Testis (tissue), 3 donors: ENCODE results near the gene FBXL14. TPM values are rescaled to one million over a fixed set of nuclear protein-coding genes. Genes with fewer than 3 reads are reported as not detected.

Source experiments
- DNase-seq: peaks from one replicate; pipeline ENCODE4 v3.0.0-alpha.2; 2019
- H3K27ac ChIP-seq, 2 donors: fragments of 200-600 bp; sonication (generic); one replicate each; pipeline ENCODE4 v1.5.1; 2019
- H3K27me3 ChIP-seq: fragments of 200-600 bp; sonication (generic); one replicate; pipeline ENCODE4 v1.5.1; 2019
- H3K36me3 ChIP-seq: fragments of 200-600 bp; sonication (generic); one replicate; pipeline ENCODE4 v1.5.1; 2017; ENCODE audit warnings: low read depth; ENCODE audit errors: missing control alignments
- H3K4me1 ChIP-seq: fragments of 200-600 bp; sonication (generic); one replicate; pipeline ENCODE4 v1.5.1; 2019
- H3K4me3 ChIP-seq, 2 donors: fragments of 200-600 bp; sonication (generic); one replicate each; pipeline ENCODE4 v1.5.1; 2017 to 2019
- H3K9me3 ChIP-seq: fragments of 200-600 bp; sonication (generic); one replicate; pipeline ENCODE4 v1.5.1; 2017
- CTCF ChIP-seq, 3 experiments: fragments of 450-650 bp in 2 of 3; fragments of 200-600 bp in 1 of 3; sonication (generic) in 1 of 3; IDR thresholded peaks; one replicate each; pipeline ENCODE4 v1.5.1; 2016 to 2019; ENCODE audit warnings: antibody characterized with exemption in 3 of 3, mild to moderate bottlenecking in 2 of 3, moderate library complexity in 1 of 3
- POLR2A ChIP-seq: fragments of 450-650 bp; IDR thresholded peaks from one replicate; pipeline ENCODE4 v1.6.1; 2017; ENCODE audit warnings: antibody characterized with exemption, mild to moderate bottlenecking, moderate library complexity
- WGBS, 2 donors: methylation state at CpG; one replicate each; pipeline ENCODE4 v1.1.5; 2018; 5-methylcytosine and 5-hydroxymethylcytosine counted together
- intact Hi-C: fragments of 100-400 bp; cut with DNase I; formaldehyde crosslinking; loops from one replicate; pipeline ENCODE4 v1.15.1; 2023; ENCODE audit warnings: low total_unique reads
- polyA plus RNA-seq: library from polyadenylated mRNA; stranded (reverse); fragments of 350-450 nt; fragmentation: Illumina TruSeq; extraction: RNeasy Lipid Tissue Mini Kit (QIAGEN cat#74804); gene quantifications from one replicate; pipeline ENCODE4 v1.2.3, GENCODE V29; 2014; ENCODE audit warnings: low read depth, low replicate concordance; ENCODE audit not compliant: insufficient read depth
- total RNA-seq, 2 donors: library from RNA; depleted of rRNA; stranded (reverse); fragments of >200 nt; gene quantifications; one replicate each; pipeline ENCODE4 v1.2.3, GENCODE V29; 2016

Gene FBXL14
- total and polyA plus RNA-seq, 3 donors from 2014 or later: 39.5 to 50.2 (median 45.8) TPM

- H3K36me3 ChIP-seq: no peaks in the 10 kb centered on the region
- H3K27ac ChIP-seq: no peak overlapping the region
- no peak for DNase-seq
- H3K4me3 ChIP-seq: no peak overlapping the region
- H3K9me3 ChIP-seq: no peaks in the 10 kb centered on the region
- H3K27me3 ChIP-seq: no peaks in the 10 kb centered on the region
- TF ChIP-seq CTCF (IDR thresholded peaks at IDR 0.05): no peak
- no peak for TF ChIP-seq POLR2A
- WGBS, 2 donors: 84 to 88% methylated on average over 1 of the region's 1 CpG
- intact Hi-C loops: no loop called here
- no peaks in the 10 kb centered on the region for H3K4me1 ChIP-seq
Observed at GRCh38 chr12:1620092-1620491, 25.7 kb upstream of the FBXL14 start.

DNA sequence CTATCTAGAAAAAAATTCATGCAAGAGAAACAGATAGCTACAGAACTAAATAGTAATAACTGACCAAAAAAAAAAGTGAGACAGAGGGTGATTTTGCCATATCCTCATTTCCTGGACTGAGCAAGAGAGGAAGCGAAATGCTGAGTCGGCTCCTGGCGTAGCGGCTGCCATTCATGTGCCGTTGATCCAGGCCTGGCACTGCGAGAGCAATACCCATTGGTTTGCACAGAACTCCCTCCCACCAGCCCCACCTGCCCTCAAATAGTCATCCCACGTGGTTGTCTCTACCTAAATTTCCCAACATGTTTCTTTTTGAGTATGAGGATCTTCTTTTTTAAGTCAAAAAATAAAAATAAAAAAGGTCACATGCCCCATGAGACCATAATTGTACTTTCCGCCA lies 25.2 kb upstream of the FBXL14 start:
- peak; percentile 42 for DNase-seq
- Histone ChIP-seq H3K36me3 (no peaks in the 10 kb centered on the region), H3K4me3 (no peak overlapping the region), H3K9me3 (no peaks in the 10 kb centered on the region), H3K27me3 (no peaks in the 10 kb centered on the region), H3K4me1 (no peaks in the 10 kb centered on the region), H3K27ac (no peak overlapping the region)
- WGBS, 2 donors: 79 to 80% methylated on average over 8 of the region's 8 CpGs
- intact Hi-C loops: no loop called here
- TF ChIP-seq CTCF (IDR thresholded peaks at IDR 0.05) (no peak), POLR2A (no peak)

- intact Hi-C loops: no loop called here
- TF ChIP-seq POLR2A: no peak
- no peak for TF ChIP-seq CTCF (IDR thresholded peaks at IDR 0.05)
Observed at GRCh38 chr12:1619159-1619558, 24.8 kb upstream of the FBXL14 start.

DNA sequence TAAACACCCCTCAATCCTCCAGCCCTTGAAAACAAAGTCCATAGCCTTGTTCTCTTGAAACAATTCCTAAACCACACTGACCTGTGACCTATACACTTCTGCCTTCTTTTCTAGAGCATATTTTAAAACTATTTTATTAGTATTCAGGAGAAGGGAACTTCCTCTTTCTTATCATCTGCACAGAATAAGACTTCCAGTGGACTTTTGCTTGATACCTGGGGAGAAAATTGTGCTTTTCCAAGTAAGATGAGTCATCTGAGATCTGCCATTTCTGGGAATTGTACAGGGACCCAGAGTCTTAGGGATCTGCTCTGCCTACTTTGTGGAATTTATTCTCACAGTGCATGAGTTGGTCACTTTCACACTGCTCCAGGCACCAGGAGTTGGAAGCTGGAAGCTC lies 24.1 kb upstream of the FBXL14 start:
- Histone ChIP-seq H3K9me3 (no peaks in the 10 kb centered on the region), H3K27me3 (no peaks in the 10 kb centered on the region), H3K36me3 (no peaks in the 10 kb centered on the region), H3K27ac (no peak overlapping the region), H3K4me3 (no peak overlapping the region), H3K4me1 (no peaks in the 10 kb centered on the region)
- TF ChIP-seq POLR2A (no peak), CTCF (IDR thresholded peaks at IDR 0.05) (no peak)
- no peak for DNase-seq
- intact Hi-C loops: no loop called here

More at GRCh38 chr12:1619159-1619558, 24.8 kb upstream of the FBXL14 start:
- H3K36me3 ChIP-seq: no peaks in the 10 kb centered on the region
- DNase-seq: no peak
- no peaks in the 10 kb centered on the region for H3K9me3 ChIP-seq
- no peak overlapping the region for H3K27ac ChIP-seq
- no peaks in the 10 kb centered on the region for H3K27me3 ChIP-seq
- 69 to 78% methylated on average over 4 of the region's 4 CpGs for WGBS, 2 donors
- no peak overlapping the region for H3K4me3 ChIP-seq
- H3K4me1 ChIP-seq: no peaks in the 10 kb centered on the region

DNA sequence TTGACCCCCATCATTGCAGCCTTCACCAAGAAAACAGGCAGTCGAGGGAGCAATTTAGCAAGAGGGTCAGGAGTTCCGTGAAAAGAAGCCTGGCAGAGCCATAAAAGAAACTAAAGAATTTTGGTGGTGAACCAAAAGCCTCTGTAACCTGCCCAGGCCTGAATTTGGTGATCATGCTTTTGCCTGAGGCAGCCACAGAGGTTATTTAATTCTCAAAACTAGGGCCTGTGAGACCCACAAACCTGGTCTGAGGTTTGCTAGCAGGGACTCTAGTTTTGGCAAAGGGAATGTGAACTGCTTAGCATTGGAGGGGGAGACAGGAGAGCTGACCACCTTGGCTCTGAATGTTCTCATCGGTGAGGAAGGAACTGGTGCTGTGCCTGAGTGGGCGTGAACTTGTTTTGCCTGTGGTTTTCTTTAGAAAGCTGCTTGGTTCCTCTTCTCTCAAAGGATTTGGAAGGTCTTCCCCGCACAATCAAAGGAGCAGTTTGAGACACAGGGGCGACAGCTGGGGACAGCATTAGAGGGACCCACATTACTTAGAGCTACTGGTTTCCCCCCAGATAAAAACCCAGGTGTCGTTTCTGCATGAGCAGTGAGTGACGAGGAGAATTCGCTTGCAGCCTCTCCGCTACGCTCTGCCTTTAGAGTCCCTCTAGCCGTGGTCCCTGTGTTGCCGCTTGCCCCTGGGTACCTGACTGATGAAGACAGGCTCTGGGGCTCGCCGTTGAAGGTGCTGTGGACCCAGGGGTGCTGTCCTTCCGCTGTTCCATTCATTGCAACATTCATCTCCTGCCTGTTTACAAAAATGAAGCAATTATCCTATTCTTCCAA lies 22.1 kb upstream of the FBXL14 start:
- no peaks in the 10 kb centered on the region for H3K9me3 ChIP-seq
- H3K27ac ChIP-seq: no peak overlapping the region
- H3K4me3 ChIP-seq: no peak overlapping the region
- TF ChIP-seq POLR2A (no peak), CTCF (IDR thresholded peaks at IDR 0.05) (no peak)
- WGBS, 2 donors: 83 to 89% methylated on average over 15 to 16 of the region's 16 CpGs
- no peaks in the 10 kb centered on the region for H3K4me1 ChIP-seq
- H3K27me3 ChIP-seq: no peaks in the 10 kb centered on the region
- intact Hi-C loops: no loop called here
- H3K36me3 ChIP-seq: no peaks in the 10 kb centered on the region
- no peak for DNase-seq
